Measurements from ENCODE around the gene ZNF264.
"Not testable (repeated sequence)": the region's sequence is repeated elsewhere in the genome, so short reads cannot be mapped to it uniquely, and the experiment has no call there.

Gene ZNF264

GRCh38 chr19:57191141-57192076 is at the start of gene ZNF264:
TSS of gene ZNF264 (plus strand) at chr19:57191500. CDS start at chr19:57191914, 414 bp downstream.
- DNase-seq, result peak; percentile 91

- DNase-seq, result no peak
Observed at GRCh38 chr19:57141699-57142098, 49.6 kb upstream of the ZNF264 start.

- no peak for DNase-seq
Observed at GRCh38 chr19:57152921-57153320, 38.4 kb upstream of the ZNF264 start.

- no peak for DNase-seq
Observed at GRCh38 chr19:57161985-57162539, 29.2 kb upstream of the ZNF264 start.

GRCh38 chr19:57165846-57166245 is 25.5 kb upstream of the ZNF264 start:
- no peak for DNase-seq

- no peak for DNase-seq
Observed at GRCh38 chr19:57167385-57167784, 23.9 kb upstream of the ZNF264 start, which contains the start of gene DUXA. TSS of gene DUXA (minus strand) at chr19:57167485. CDS start at chr19:57167443, 42 bp downstream.

GRCh38 chr19:57171551-57172081 is 19.7 kb upstream of the ZNF264 start:
- peak; percentile 11 for DNase-seq

- DNase-seq, result no peak
Observed at GRCh38 chr19:57190301-57190700, 999 bp upstream of the ZNF264 start.

GRCh38 chr19:57192077-57192420 is 749 bp downstream of the ZNF264 start:
- no peak for DNase-seq

- no peak for DNase-seq
Observed at GRCh38 chr19:57192993-57193392, 1.7 kb downstream of the ZNF264 start.

- DNase-seq, result not testable (repeated sequence)
Observed at GRCh38 chr19:57197874-57198273, 6.6 kb downstream of the ZNF264 start.

- DNase-seq, result no peak
Observed at GRCh38 chr19:57202160-57202559, 10.9 kb downstream of the ZNF264 start.

GRCh38 chr19:57210381-57210780 is 19.1 kb downstream of the ZNF264 start:
- no peak for DNase-seq

GRCh38 chr19:57212109-57212508 is 20.8 kb downstream of the ZNF264 start:
- peak; percentile 4 for DNase-seq

GRCh38 chr19:57227502-57227901 is 36.2 kb downstream of the ZNF264 start:
- DNase-seq, result no peak

- no peak for DNase-seq
Observed at GRCh38 chr19:57231686-57232085, 40.4 kb downstream of the ZNF264 start.

GRCh38 chr19:57233207-57233606 is 41.9 kb downstream of the ZNF264 start:
- DNase-seq, result no peak

- no peak for DNase-seq
Observed at GRCh38 chr19:57239982-57240310, 48.6 kb downstream of the ZNF264 start.

- DNase-seq, result peak; percentile 97
Observed at GRCh38 chr19:57240311-57241090, 49.2 kb downstream of the ZNF264 start, which contains the start of gene ZNF805. TSS of gene ZNF805 (plus strand) at chr19:57240632. CDS start at chr19:57240892, 260 bp downstream.

- no peak for DNase-seq
Observed at GRCh38 chr19:57241176-57241575, 49.9 kb downstream of the ZNF264 start.

GRCh38 chr19:57242821-57243220 is 51.5 kb downstream of the ZNF264 start:
- no peak for DNase-seq

GRCh38 chr19:57244513-57244912 is 53.2 kb downstream of the ZNF264 start:
- DNase-seq, result no peak

- DNase-seq, result no peak
Observed at GRCh38 chr19:57245066-57245465, 53.8 kb downstream of the ZNF264 start.

Measured in stimulated activated naive CD4-positive, alpha-beta T cell treated with Interleukin-2 at 50 U/mL for 16 hours (primary cell).